T-helper 2 cell treated with Interferon-gamma antibody and Interleukin-4, amounts not matched to agents 5 μg/mL and 100 μg/mL, for 36 hours (primary cell): Measurements from ENCODE around the gene TPT1.
A peak's percentile ranks its signal among the peaks of the same experiment; 100 is the strongest.
"Not testable (repeated sequence)": the region's sequence is repeated elsewhere in the genome, so short reads cannot be mapped to it uniquely, and the experiment has no call there.

Source experiments
- DNase-seq: peaks from one replicate; pipeline ENCODE4 v3.0.0; 2021; ENCODE audit warnings: low spot score
- H3K27ac Mint-ChIP-seq: one replicate; pipeline ENCODE4 v1.8.0; 2021; ENCODE audit warnings: mild to moderate bottlenecking, mixed read lengths
- H3K27me3 Mint-ChIP-seq: one replicate; pipeline ENCODE4 v1.8.0; 2021; ENCODE audit warnings: low read depth, mixed read lengths
- H3K36me3 Mint-ChIP-seq: one replicate; pipeline ENCODE4 v1.8.0; 2021; ENCODE audit warnings: low read depth, mixed read lengths
- H3K4me1 Mint-ChIP-seq: one replicate; pipeline ENCODE4 v1.8.0; 2021; ENCODE audit warnings: low read depth, mixed read lengths
- H3K4me3 Mint-ChIP-seq: one replicate; pipeline ENCODE4 v1.8.0; 2022; ENCODE audit warnings: mild to moderate bottlenecking, moderate library complexity, mixed read lengths
- H3K9me3 Mint-ChIP-seq: one replicate; pipeline ENCODE4 v1.8.0; 2021; ENCODE audit warnings: mixed read lengths

TPT1 gene

DNA sequence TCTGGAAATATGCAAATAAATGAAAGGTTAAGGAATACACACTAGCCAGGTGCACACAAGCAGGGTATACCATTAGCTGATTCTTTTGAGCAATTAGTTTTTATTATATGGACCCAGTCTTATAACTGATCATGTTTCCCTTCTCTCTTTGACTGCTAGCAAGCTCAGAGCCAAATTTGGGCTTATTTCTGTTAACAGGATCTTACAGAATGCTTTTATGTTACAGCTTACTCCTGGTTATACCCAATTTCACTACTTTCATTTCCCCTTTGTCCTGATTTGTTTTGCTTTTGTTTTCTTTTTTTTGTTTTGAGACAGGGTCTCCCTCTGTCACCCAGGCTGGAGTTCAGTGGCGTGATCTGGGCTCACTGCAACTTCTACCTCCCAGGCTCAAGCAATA lies 12.9 kb upstream of the TPT1 start:
- Mint-ChIP-seq H3K27me3 (no peaks in the 10 kb centered on the region), H3K9me3 (no peaks in the 10 kb centered on the region), H3K36me3 (peaks cover 37% of the 10 kb centered on the region), H3K4me3 (no peak overlapping the region), H3K4me1 (peaks cover 18% of the 10 kb centered on the region), H3K27ac (peak overlapping the region; percentile 77)
- no peak for DNase-seq

DNA sequence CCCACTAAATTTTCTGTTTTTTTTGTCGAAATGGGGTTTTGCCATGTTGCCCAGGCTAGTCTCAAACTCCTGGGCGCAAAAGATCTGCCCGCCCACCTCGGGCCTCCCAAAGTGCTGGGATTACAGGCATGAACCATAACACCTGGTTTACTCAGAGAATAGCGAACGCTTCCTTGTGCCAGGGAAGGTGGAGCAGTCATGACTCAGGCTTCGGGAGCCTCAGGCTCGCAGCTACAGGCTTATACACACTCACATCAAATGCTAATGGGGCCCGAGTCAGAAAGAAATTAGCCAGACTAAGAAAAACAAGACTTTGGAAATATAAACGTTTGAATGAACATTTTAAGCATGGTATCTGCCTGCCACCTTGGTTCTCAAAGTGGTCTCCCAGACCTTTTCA lies 11.0 kb upstream of the TPT1 start:
- Mint-ChIP-seq H3K9me3 (no peaks in the 10 kb centered on the region), H3K4me3 (no peak overlapping the region), H3K36me3 (peaks cover 34% of the 10 kb centered on the region), H3K4me1 (peaks cover 10% of the 10 kb centered on the region), H3K27ac (no peak overlapping the region), H3K27me3 (no peaks in the 10 kb centered on the region)
- no peak for DNase-seq

DNA sequence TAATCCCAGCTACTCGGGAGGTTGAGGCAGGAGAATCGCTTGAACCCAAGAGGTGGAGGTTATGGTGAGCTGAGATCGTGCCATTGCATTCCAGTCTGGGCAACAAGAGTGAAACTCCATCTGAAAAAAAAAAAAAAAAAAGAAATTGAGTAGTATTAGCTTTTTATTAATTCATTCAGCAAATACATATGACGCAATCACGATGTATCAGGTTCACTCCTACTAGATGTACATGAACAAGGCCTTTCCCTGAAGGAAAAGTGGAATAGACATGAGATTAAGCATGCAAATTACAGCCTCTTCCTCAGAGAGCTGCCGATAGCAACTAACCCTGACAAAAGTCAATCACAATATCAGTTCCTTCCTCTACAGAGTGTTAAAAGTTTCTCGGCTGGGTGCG lies 9.2 kb upstream of the TPT1 start:
- H3K9me3 Mint-ChIP-seq: no peaks in the 10 kb centered on the region
- DNase-seq: no peak

DNA sequence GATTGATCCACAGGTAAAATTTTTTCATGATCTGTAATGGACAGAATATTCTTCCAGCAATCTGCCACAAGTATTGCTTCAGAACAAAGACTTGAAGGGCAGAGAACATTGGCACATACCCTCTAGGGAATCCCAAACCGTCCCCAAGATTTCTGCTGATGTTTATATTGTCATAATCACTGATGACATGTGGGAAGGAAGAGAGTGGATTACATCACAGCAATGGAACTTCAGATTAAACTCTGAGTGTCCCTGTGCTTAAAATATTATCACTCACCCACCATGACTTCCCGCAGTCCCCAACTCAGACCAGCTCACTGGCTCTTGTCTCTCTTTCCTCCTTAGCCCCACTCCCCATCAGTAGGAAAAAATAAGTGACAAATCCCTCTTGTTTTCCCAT lies 8.5 kb upstream of the TPT1 start:
- no peak for DNase-seq
- Mint-ChIP-seq H3K27me3 (no peaks in the 10 kb centered on the region), H3K4me3 (no peak overlapping the region), H3K36me3 (peaks cover 36% of the 10 kb centered on the region), H3K9me3 (no peaks in the 10 kb centered on the region), H3K4me1 (peaks cover 3% of the 10 kb centered on the region), H3K27ac (no peak overlapping the region)

More for the DNA sequence above, 9.2 kb upstream of the TPT1 start:
- no peak overlapping the region for H3K4me3 Mint-ChIP-seq
- H3K27ac Mint-ChIP-seq: no peak overlapping the region
- peaks cover 3% of the 10 kb centered on the region for H3K4me1 Mint-ChIP-seq
- H3K27me3 Mint-ChIP-seq: no peaks in the 10 kb centered on the region
- peaks cover 33% of the 10 kb centered on the region for H3K36me3 Mint-ChIP-seq

DNA sequence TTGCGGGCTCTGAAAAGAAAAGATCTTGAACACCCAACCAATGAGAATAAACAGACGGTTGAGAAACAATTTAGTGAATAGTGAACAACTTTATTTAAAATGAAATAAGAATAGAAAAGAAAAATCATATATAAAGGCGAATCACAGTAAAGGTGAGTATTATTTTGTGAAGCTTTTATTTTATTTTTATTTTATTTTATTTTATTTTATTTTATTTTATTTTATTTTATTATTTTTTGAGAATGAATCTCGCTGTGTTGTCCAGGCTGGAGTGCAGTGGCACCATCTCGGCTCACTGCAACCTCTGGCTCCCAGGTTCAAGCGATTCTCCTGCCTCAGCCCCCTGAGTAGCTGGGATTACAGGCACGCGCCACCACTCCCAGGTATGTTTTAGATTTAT lies 3.1 kb upstream of the TPT1 start:
- H3K27me3 Mint-ChIP-seq, H3K9me3 Mint-ChIP-seq, H3K27ac Mint-ChIP-seq, DNase-seq, H3K4me3 Mint-ChIP-seq: not testable (repeated sequence)
- H3K36me3 Mint-ChIP-seq: peaks cover 36% of the 10 kb centered on the region
- H3K4me1 Mint-ChIP-seq: peaks cover 12% of the 10 kb centered on the region

DNA sequence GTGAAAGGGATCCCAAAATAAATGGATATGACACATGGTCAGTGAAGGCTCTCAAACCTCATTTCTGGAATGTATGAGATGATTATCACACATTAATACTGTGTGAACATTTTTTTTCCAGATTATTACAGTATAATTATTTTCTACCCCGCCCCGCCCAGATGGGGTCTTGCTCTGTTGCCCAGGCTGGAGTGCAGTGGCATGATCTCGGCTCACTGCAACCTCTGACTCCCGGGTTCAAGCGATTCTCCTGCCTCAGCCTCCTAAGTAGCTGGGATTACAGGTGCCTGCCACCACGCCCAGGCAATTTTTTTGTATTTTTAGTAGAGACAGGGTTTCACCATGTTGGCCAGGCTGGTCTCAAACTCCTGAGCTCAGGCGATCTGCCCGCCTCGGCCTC lies 2.1 kb upstream of the TPT1 start:
- Mint-ChIP-seq H3K4me3 (peak overlapping the region; percentile 45), H3K4me1 (peaks cover 21% of the 10 kb centered on the region)

DNA sequence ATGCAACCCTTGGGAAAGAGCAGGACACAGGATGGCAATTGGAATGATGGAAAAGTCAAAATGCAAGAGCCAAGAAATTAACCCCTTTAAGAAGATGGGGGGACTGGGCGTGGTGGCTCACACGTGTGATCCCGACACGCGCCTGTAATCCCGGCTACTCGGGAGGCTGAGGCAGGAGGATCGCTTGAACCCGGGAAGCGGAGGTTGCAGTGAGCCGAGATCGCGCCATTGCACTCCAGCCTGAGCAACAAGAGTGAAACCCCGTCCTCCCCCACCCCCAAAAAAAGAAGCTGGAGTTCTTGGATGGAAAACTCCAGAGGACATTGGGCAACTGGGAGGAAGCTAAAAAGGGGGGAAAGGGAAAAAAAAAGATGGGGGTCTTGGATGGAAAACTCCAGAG lies 1.7 kb upstream of the TPT1 start:
- H3K9me3 Mint-ChIP-seq, H3K27me3 Mint-ChIP-seq, DNase-seq: not testable (repeated sequence)
- Mint-ChIP-seq H3K36me3 (peaks cover 47% of the 10 kb centered on the region), H3K27ac (peak overlapping the region; percentile 60), H3K4me3 (peak overlapping the region; percentile 100), H3K4me1 (peaks cover 24% of the 10 kb centered on the region)

More for the DNA sequence above, 2.1 kb upstream of the TPT1 start:
- not testable (repeated sequence) for H3K27ac Mint-ChIP-seq, H3K9me3 Mint-ChIP-seq, H3K27me3 Mint-ChIP-seq, DNase-seq
- peaks cover 45% of the 10 kb centered on the region for H3K36me3 Mint-ChIP-seq

DNA sequence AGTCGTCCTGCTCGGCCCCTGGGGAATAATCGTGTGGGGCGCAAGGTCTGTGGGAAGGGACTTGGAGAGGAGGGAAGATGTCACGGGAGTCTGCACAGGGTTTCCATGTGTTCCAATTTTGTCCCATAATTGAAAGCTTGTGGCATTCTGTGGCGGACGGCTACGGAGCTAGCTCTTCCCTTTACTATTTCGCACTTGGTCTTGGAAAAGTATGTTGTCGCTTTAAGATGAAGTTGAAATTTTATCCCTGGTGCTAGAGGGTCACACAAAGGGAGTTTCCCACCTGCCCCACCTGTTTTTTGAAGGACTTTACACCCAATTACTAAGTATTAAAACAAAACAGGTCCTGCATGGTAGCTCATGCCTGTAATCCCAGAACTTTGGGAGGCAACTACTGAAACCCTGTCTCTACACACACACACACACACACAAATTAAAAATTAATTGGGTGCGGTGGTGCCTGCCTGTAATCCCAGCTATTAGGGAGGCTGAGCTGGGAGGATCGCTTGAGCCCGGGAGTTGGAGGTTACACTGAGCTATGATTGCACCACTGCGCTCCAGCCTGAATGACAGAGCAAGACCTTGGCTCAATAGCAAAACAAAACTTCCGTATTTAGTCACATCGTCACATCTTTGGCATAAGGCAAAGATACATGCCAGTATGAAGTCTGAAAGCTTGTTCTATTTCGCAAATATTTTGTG lies 967 bp upstream of the TPT1 start:
- Mint-ChIP-seq H3K27ac (peak overlapping the region; percentile 99), H3K4me1 (peaks cover 30% of the 10 kb centered on the region), H3K36me3 (peaks cover 51% of the 10 kb centered on the region), H3K4me3 (peak overlapping the region; percentile 100), H3K9me3 (no peaks in the 10 kb centered on the region), H3K27me3 (no peaks in the 10 kb centered on the region)
- no peak for DNase-seq

DNA sequence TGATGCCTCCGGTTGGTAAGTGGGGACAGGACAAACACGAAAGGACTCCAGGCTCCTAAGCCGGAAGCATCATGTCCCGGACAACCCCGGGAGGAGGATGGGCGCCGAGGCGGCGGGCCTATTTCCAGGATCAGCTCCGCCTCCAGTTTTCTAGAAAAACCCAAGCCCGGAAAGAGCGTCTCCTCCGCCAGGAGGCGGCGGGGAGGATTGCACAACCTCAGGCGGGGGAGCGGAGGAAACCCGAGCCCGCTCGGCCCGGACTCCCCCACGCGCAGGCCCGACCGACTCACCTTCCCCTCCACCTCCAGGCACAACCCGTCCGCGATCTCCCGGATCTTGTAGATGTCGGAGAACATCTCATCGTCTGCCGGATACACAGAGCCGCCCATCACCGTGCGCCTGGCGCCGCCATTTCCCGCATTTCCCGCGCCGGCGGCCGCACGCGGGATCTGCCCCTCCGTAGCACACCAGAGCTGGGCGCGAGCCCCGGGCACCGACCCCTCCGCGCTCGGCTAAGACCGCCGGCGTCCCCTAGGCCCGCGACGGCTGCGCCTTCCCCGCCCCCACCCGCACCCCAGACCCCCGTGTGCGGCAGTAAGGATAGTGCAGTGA lies 455 bp downstream of the TPT1 start:
- Mint-ChIP-seq H3K4me1 (peaks cover 44% of the 10 kb centered on the region), H3K4me3 (peak overlapping the region; percentile 100), H3K9me3 (no peaks in the 10 kb centered on the region), H3K27me3 (no peaks in the 10 kb centered on the region), H3K27ac (peak overlapping the region; percentile 99), H3K36me3 (peaks cover 63% of the 10 kb centered on the region)
- DNase-seq: peak; percentile 85

DNA sequence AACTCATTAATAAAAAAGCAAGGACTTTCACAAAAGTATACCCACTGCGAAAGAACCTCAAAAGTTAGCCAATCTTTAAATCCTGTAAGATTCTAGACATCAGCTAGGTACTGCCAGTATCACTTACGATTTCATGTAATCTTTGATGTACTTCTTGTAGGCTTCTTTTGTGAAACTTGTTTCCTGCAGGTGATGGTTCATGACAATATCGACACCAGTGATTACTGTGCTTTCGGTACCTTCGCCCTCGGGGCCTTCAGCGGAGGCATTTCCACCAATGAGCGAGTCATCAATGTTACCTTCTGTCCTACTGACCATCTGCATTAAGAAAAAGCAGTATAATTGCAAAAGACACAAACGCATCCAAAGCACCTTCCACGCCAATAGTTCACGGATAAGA lies 1.1 kb downstream of the TPT1 start:
- H3K27me3 Mint-ChIP-seq: no peaks in the 10 kb centered on the region
- peaks cover 50% of the 10 kb centered on the region for H3K4me1 Mint-ChIP-seq
- peaks cover 69% of the 10 kb centered on the region for H3K36me3 Mint-ChIP-seq
- peak overlapping the region; percentile 99 for H3K27ac Mint-ChIP-seq
- no peaks in the 10 kb centered on the region for H3K9me3 Mint-ChIP-seq
- DNase-seq: peak; percentile 39
- peak overlapping the region; percentile 100 for H3K4me3 Mint-ChIP-seq

DNA sequence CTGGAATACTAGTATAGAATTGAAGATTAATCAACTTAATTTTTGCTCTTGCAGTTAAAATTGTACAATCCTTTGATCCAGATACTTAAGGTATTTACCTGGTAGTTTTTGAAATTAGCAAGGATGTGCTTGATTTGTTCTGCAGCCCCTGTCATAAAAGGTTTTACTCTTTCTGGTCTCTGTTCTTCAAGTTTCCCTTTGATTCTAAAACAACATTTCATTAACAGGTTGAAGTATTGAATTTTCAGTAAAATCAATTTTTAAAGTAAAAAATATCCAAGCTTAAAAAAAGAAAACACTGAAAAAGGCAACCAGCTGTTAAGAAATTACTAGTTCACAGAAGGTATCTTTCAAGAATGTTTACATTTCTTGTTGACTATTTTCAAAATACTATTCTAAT lies 1.6 kb downstream of the TPT1 start:
- Mint-ChIP-seq H3K27me3 (no peaks in the 10 kb centered on the region), H3K4me1 (peaks cover 55% of the 10 kb centered on the region), H3K27ac (peak overlapping the region; percentile 99), H3K36me3 (peaks cover 70% of the 10 kb centered on the region), H3K9me3 (no peaks in the 10 kb centered on the region), H3K4me3 (peak overlapping the region; percentile 100)
- no peak for DNase-seq

DNA sequence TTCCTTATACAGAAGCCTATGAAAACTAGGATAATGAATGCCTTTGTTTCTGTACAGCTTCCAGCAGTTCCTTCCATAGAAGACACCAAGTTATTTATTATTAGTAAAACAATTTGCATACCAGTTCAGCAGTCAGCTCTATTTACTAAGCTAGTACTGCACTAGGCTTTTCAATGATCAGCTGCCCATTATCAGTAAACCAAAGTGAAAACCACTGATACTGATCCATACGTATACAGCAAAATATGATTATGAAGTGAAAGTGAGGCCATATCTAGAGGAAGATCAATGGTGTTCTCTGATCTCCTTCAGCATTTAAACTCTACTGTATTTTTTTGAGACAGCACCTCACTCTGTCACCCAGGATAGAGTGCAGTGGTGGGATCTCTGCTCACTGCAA lies 3.2 kb downstream of the TPT1 start:
- peaks cover 81% of the 10 kb centered on the region for H3K36me3 Mint-ChIP-seq
- no peaks in the 10 kb centered on the region for H3K27me3 Mint-ChIP-seq
- no peak for DNase-seq
- peaks cover 63% of the 10 kb centered on the region for H3K4me1 Mint-ChIP-seq
- H3K4me3 Mint-ChIP-seq: peak overlapping the region; percentile 100
- H3K9me3 Mint-ChIP-seq: no peaks in the 10 kb centered on the region
- H3K27ac Mint-ChIP-seq: no peak overlapping the region

DNA sequence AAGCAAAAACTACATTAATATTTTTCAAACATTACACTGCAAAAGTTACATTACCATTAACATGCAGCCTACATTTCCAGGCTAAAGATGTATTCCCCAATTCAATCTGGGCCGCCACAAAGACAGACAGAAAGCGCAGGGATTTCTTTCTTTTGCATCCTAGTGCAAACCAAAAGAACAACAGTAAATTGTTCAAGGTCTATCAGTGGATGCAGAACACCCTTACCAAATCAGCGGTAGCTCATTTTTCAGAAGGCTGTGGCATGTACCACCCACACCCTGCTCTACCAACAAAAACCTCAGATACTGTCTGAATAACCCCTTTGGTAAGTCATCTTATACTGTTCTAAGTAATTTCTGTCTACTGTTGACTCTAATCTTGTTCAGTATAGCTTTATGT lies 3.6 kb downstream of the TPT1 start:
- Mint-ChIP-seq H3K27ac (no peak overlapping the region), H3K36me3 (peaks cover 83% of the 10 kb centered on the region)

DNA sequence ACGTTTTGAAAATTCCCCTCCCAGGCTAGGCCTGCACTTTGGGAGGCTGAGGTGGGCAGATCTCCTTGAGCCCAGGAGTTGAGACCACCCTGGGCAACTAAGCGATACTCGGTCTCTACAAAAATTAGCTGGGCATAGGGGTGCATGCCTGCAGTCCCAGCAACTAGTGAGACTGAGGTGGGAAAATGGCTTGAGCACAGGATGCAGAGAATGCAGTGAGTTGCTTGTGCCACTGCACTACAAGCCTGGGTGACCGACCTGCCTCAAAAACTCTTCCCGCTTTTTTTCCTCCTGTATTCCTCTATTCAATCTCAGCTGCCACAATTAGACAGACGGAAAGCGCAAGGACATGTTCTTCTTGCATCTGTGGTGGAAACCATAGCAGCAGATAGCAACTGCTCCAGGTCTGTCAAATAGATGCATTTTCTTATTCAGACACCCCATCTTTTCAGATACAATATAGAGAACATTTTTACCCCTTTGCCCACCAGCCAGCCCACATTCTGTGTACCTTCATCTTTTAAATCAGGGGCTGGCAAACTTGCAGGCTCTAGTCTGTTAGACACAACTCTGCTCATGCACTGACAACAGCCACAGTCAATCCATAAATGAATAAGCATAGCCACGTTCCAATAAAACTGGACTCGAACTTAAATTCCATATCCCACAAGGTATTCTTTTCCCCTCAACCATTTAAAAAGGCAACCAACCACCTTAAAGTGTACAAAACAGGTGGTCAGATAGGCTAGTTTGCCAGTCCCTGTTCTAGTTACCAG lies 4.8 kb downstream of the TPT1 start:
- H3K36me3 Mint-ChIP-seq: peaks cover 78% of the 10 kb centered on the region
- H3K27ac Mint-ChIP-seq: no peak overlapping the region
- DNase-seq: no peak
- peak overlapping the region; percentile 100 for H3K4me3 Mint-ChIP-seq
- H3K27me3 Mint-ChIP-seq: no peaks in the 10 kb centered on the region
- H3K9me3 Mint-ChIP-seq: no peaks in the 10 kb centered on the region
- peaks cover 63% of the 10 kb centered on the region for H3K4me1 Mint-ChIP-seq

More for the DNA sequence above, 3.6 kb downstream of the TPT1 start:
- Mint-ChIP-seq H3K4me1 (peaks cover 63% of the 10 kb centered on the region), H3K9me3 (no peaks in the 10 kb centered on the region), H3K27me3 (no peaks in the 10 kb centered on the region), H3K4me3 (peak overlapping the region; percentile 100)
- DNase-seq: peak; percentile 26
